HepG2 (cell line): ENCODE results near the gene GOLPH3. TPM values are rescaled to one million over a fixed set of nuclear protein-coding genes. Genes with fewer than 3 reads are reported as not detected.

ENCODE experiments used
- ATAC-seq: fragments of 200-7000 bp; cut with Tn5 transposase; 3 replicates; pipeline ENCODE4 v1.9.1; 2020; ENCODE audit warnings: mild to moderate bottlenecking, moderate library complexity
- BruUV-seq: library from RNA; stranded (reverse); fragments of 400-500 nt; replicated peaks from 2 replicates; lab custom pipeline; 2021; lab: Mats Ljungman, UMichigan
- CTCF ChIA-PET: fragments of 300-600 bp; formaldehyde crosslinking; extraction: SDS; loops from one replicate; lab custom pipeline; 2021; ENCODE audit warnings: low total read pairs, inconsistent platforms, low intra/inter-chr PET ratio; lab: Yijun Ruan, JAX
- POLR2A ChIA-PET: fragments of 350-600 bp; sonication (Branson Sonifier 250); formaldehyde crosslinking; loops from one replicate; lab custom pipeline; 2020; ENCODE audit warnings: antibody characterized with exemption, inconsistent platforms; lab: Yijun Ruan, JAX
- DNase-seq: peaks from one replicate; pipeline ENCODE4 v3.0.0-alpha.2; 2015; ENCODE audit warnings: low spot score
- FAIRE-seq: peaks from 3 replicates; lab custom pipeline; 2011; peaks lifted over from hg19 to GRCh38; lab: Jason Lieb, UNC
- H2AFZ ChIP-seq: one replicate; pipeline ENCODE4 v1.6.1; 2011; ENCODE audit warnings: low read length, inconsistent platforms
- H3K27ac ChIP-seq: fragments of 300-600 bp; 3 replicates; pipeline ENCODE4 v1.8.0; 2011; ENCODE audit warnings: mixed run types, mild to moderate bottlenecking, mixed read lengths, low read length, inconsistent platforms; ENCODE audit not compliant: insufficient read depth; ENCODE audit errors: extremely low read length
- H3K27me3 ChIP-seq, 2 experiments: fragments of 200-600 bp in 1 of 2; 2 replicates in 1 of 2; 3 replicates in 1 of 2; pipeline versions ENCODE4 v1.6.0 to v1.8.0; 2011; ENCODE audit warnings: low read length in 2 of 2, mild to moderate bottlenecking in 2 of 2, moderate library complexity in 2 of 2, inconsistent platforms in 1 of 2; ENCODE audit not compliant: insufficient read depth in 2 of 2, control insufficient read depth in 1 of 2
- H3K36me3 ChIP-seq, 2 experiments: fragments of 200-600 bp in 1 of 2; replicated peaks in 1 of 2; 2 replicates in 1 of 2; 3 replicates in 1 of 2; pipeline versions ENCODE4 v1.5.1 to v1.8.0; 2011; ENCODE audit warnings: low read length in 2 of 2, inconsistent platforms in 1 of 2; ENCODE audit not compliant: insufficient read depth in 2 of 2, control insufficient read depth in 1 of 2
- H3K4me1 ChIP-seq: 2 replicates; pipeline ENCODE4 v1.5.1; 2012; ENCODE audit warnings: low read length, inconsistent platforms; ENCODE audit not compliant: insufficient read depth
- H3K4me2 ChIP-seq: 2 replicates; pipeline ENCODE4 v1.6.0; 2011; ENCODE audit warnings: low read depth, low read length, inconsistent platforms
- H3K4me3 ChIP-seq, 3 experiments: fragments of 200-600 bp in 1 of 3; sonication (generic), shearing (Covaris generic) in 1 of 3; replicated peaks in 1 of 3; 2 replicates each; pipeline ENCODE4 v1.5.1; 2011 to 2016; ENCODE audit warnings: low read length in 3 of 3, inconsistent platforms in 2 of 3, low read depth in 2 of 3, mild to moderate bottlenecking in 2 of 3, control low read depth in 1 of 3, mixed read lengths in 1 of 3; ENCODE audit not compliant: insufficient read depth in 1 of 3
- H3K79me2 ChIP-seq: one replicate; pipeline ENCODE4 v1.6.1; 2011; ENCODE audit warnings: low read length, inconsistent platforms; ENCODE audit not compliant: insufficient read depth
- H3K9ac ChIP-seq: 2 replicates; pipeline ENCODE4 v1.6.0; 2011; ENCODE audit warnings: mild to moderate bottlenecking, low read depth, low read length, inconsistent platforms; ENCODE audit not compliant: insufficient read depth
- H3K9me3 ChIP-seq: 2 replicates; pipeline ENCODE4 v1.5.1; 2012; ENCODE audit warnings: mild to moderate bottlenecking, low read length
- H4K20me1 ChIP-seq: 2 replicates; pipeline ENCODE4 v1.6.0; 2011; ENCODE audit warnings: inconsistent platforms, mild to moderate bottlenecking, low read length, moderate library complexity; ENCODE audit not compliant: insufficient read depth
- CEBPZ ChIP-seq: IDR thresholded peaks from 2 replicates; pipeline ENCODE4 v1.6.1; 2012; ENCODE audit warnings: low read length, improper control_type of control experiment
- PRDM4 ChIP-seq: sonication (generic); formaldehyde crosslinking; IDR thresholded peaks from 2 replicates; pipeline ENCODE4 v1.9.0; 2021; ENCODE audit warnings: missing genetic modification reagents, borderline replicate concordance
- TEF ChIP-seq: sonication (generic); formaldehyde crosslinking; IDR thresholded peaks from 2 replicates; pipeline ENCODE4 v1.5.0; 2020; ENCODE audit warnings: missing genetic modification reagents
- ZFP36L2 ChIP-seq: sonication (generic); formaldehyde crosslinking; IDR thresholded peaks from 2 replicates; pipeline ENCODE4 v1.4.0; 2020; ENCODE audit warnings: missing genetic modification reagents
- ZNF256 ChIP-seq: sonication (generic); formaldehyde crosslinking; conservative IDR thresholded peaks from 2 replicates; pipeline ENCODE4 v1.4.0; 2020; ENCODE audit warnings: missing genetic modification reagents
- ZNF33B ChIP-seq: sonication (generic); formaldehyde crosslinking; IDR thresholded peaks from 2 replicates; pipeline ENCODE4 v1.5.1; 2020; ENCODE audit warnings: mild to moderate bottlenecking, missing genetic modification reagents
- ZNF547 ChIP-seq: sonication (generic); formaldehyde crosslinking; IDR thresholded peaks from 2 replicates; pipeline ENCODE4 v1.5.1; 2020; ENCODE audit warnings: mild to moderate bottlenecking, missing genetic modification reagents
- ZNF777 ChIP-seq: sonication (generic); formaldehyde crosslinking; IDR thresholded peaks from 2 replicates; pipeline ENCODE4 v1.4.0; 2020; ENCODE audit warnings: missing genetic modification reagents
- ZNF800 ChIP-seq: sonication (generic); formaldehyde crosslinking; IDR thresholded peaks from 2 replicates; pipeline ENCODE4 v1.4.0; 2020; ENCODE audit warnings: missing genetic modification reagents
- WGBS: methylation state at CpG from one replicate; pipeline ENCODE4 v1.1.6; 2017; ENCODE audit warnings: low lambda C conversion rate; 5-methylcytosine and 5-hydroxymethylcytosine counted together
- in situ Hi-C: cut with HindIII; loops from 2 replicates; pipeline ENCODE4 v1.10.0; 2017; ENCODE audit warnings: low pct_unique_long_range_greater_than_20kb; ENCODE audit not compliant: extremely low pct_ligation_motif_present
- intact Hi-C: fragments of 100-400 bp; cut with micrococcal nuclease; formaldehyde crosslinking; loops from one replicate; pipeline ENCODE4 v1.10.0; 2022; ENCODE audit not compliant: unreplicated experiment
- polyA plus RNA-seq, 8 experiments: library from polyadenylated mRNA; depleted of rRNA in 3 of 8; stranded (reverse) in 7 of 8; unstranded in 1 of 8; fragments of >200 nt; fragmentation: Illumina TruSeq in 4 of 8; extraction: Trizol in 4 of 8; gene quantifications; 2 replicates each; pipeline versions ENCODE4 v1.2.1 to v1.2.3, GENCODE V29; 2011 to 2016; ENCODE audit warnings: low read depth in 4 of 8, missing spikeins in 1 of 8, mixed read lengths in 1 of 8; ENCODE audit not compliant: insufficient read depth in 1 of 8
- total RNA-seq, 5 experiments: library from RNA; depleted of rRNA; stranded (reverse); fragments of >200 nt; fragmentation: Illumina TruSeq; extraction: Trizol; gene quantifications; 2 replicates each; pipeline ENCODE4 v1.2.3, GENCODE V29; 2016; ENCODE audit warnings: low read depth in 1 of 5

GOLPH3 gene
- total and polyA plus RNA-seq, 2 of the 13 experiments (the other 11 are each of a cell fraction or from before 2014, with no cell fraction given) = 59.5 to 84.5 TPM

GRCh38 chr5:32136342-32136741 lies 37.8 kb downstream of the GOLPH3 start (continued):
- no peak for TF ChIP-seq ZNF547

- in situ Hi-C loops = no loop called here
- FAIRE-seq (no peak), DNase-seq (no peak), ATAC-seq (no peak)
- peaks cover 54% of the 10 kb centered on the region for H3K79me2 ChIP-seq
- H3K36me3 ChIP-seq = peaks cover 11 to 51% of the 10 kb centered on the region in 2 experiments
- intact Hi-C loops = no loop called here
- no peaks in the 10 kb centered on the region; the same call in 1 of the 2 replicates for H4K20me1 ChIP-seq
- no peak overlapping the region for H3K27ac ChIP-seq
- WGBS = 100% methylated on average over 1 of the region's 1 CpG
- no peak overlapping the region for H2AFZ ChIP-seq
- TSS peak; percentile 37 for BruUV-seq
- H3K9ac ChIP-seq = no peak overlapping the region
- POLR2A ChIA-PET = no interaction called here
- no peaks in the 10 kb centered on the region for H3K27me3 ChIP-seq
- H3K4me2 ChIP-seq = no peak overlapping the region
- CTCF ChIA-PET = no interaction called here
- no peak overlapping the region for H3K4me3 ChIP-seq
- no peaks in the 10 kb centered on the region for H3K9me3 ChIP-seq
- no peaks in the 10 kb centered on the region; the same call in 1 of the 2 replicates for H3K4me1 ChIP-seq
- TF ChIP-seq ZNF800 (no peak), ZNF256 (no peak), CEBPZ (no peak), TEF (CRISPR knock-in tag) (no peak), ZNF777 (CRISPR knock-in tag) (no peak), ZFP36L2 (CRISPR knock-in tag) (no peak), ZNF33B (CRISPR knock-in tag) (no peak), PRDM4 (CRISPR knock-in tag) (no peak)
Observed at GRCh38 chr5:32135086-32135485, 39.0 kb downstream of the GOLPH3 start.
